WTC11 (cell line): ENCODE data around the gene ATP2B2. TPM values are rescaled to one million over a fixed set of nuclear protein-coding genes. Genes with fewer than 3 reads are reported as not detected.

Experiments
- ATAC-seq: fragments of 200-7000 bp; cut with Tn5 transposase; 2 replicates; pipeline ENCODE4 v1.10.0; 2021; ENCODE audit warnings: mild to moderate bottlenecking, moderate library complexity
- CTCF ChIA-PET: fragments of 300-600 bp; sonication (Branson Sonifier 250); formaldehyde crosslinking; loops from one replicate; lab custom pipeline; 2021; ENCODE audit warnings: antibody characterized with exemption; lab: Charles Lee
- POLR2A ChIA-PET: fragments of 350-600 bp; sonication (Branson Sonifier 250); formaldehyde crosslinking; loops from one replicate; lab custom pipeline; 2021; ENCODE audit warnings: antibody characterized with exemption; lab: Charles Lee
- DNase-seq: peaks from one replicate; pipeline ENCODE4 v3.0.0; 2021; ENCODE audit warnings: low spot score
- H3K27ac Mint-ChIP-seq: 2 replicates; pipeline ENCODE4 v1.8.0; 2021; ENCODE audit warnings: mixed read lengths
- H3K27me3 Mint-ChIP-seq: 2 replicates; pipeline ENCODE4 v1.8.0; 2021; ENCODE audit warnings: low read depth, mild to moderate bottlenecking, moderate library complexity, mixed read lengths
- H3K36me3 Mint-ChIP-seq: 2 replicates; pipeline ENCODE4 v1.8.0; 2021; ENCODE audit warnings: mixed read lengths
- H3K4me1 Mint-ChIP-seq: 2 replicates; pipeline ENCODE4 v1.8.0; 2022; ENCODE audit warnings: mixed read lengths
- H3K4me3 Mint-ChIP-seq: 2 replicates; pipeline ENCODE4 v1.8.0; 2021; ENCODE audit warnings: mild to moderate bottlenecking, moderate library complexity, mixed read lengths
- H3K9me3 Mint-ChIP-seq: 2 replicates; pipeline ENCODE4 v1.8.0; 2021; ENCODE audit warnings: mixed read lengths
- E2F1 ChIP-seq: sonication (generic); formaldehyde crosslinking; IDR thresholded peaks from 2 replicates; pipeline ENCODE4 v1.8.0; 2022; ENCODE audit warnings: mild to moderate bottlenecking, missing genetic modification reagents
- ELF4 ChIP-seq: sonication (generic); formaldehyde crosslinking; IDR thresholded peaks from 2 replicates; pipeline ENCODE4 v1.8.1; 2022; ENCODE audit warnings: low read depth, mild to moderate bottlenecking, moderate library complexity, missing genetic modification reagents
- FOXP1 ChIP-seq: sonication (generic); formaldehyde crosslinking; IDR thresholded peaks from 2 replicates; pipeline ENCODE4 v1.8.0; 2022; ENCODE audit warnings: missing genetic modification reagents, mild to moderate bottlenecking, moderate library complexity, borderline replicate concordance
- HMGA2 ChIP-seq: fragments of 250-450 bp; sonication (Bioruptor Pico); IDR thresholded peaks from 2 replicates; pipeline ENCODE4 v1.4.0; 2021; ENCODE audit warnings: mild to moderate bottlenecking, moderate library complexity
- IRF2 ChIP-seq: sonication (generic); formaldehyde crosslinking; IDR thresholded peaks from 2 replicates; pipeline ENCODE4 v1.8.0; 2022; ENCODE audit warnings: low read depth, missing genetic modification reagents, borderline replicate concordance
- JUN ChIP-seq: sonication (generic); formaldehyde crosslinking; IDR thresholded peaks from 2 replicates; pipeline ENCODE4 v1.8.0; 2023; ENCODE audit warnings: mild to moderate bottlenecking, missing genetic modification reagents
- MYBL2 ChIP-seq: sonication (generic); formaldehyde crosslinking; IDR thresholded peaks from 2 replicates; pipeline ENCODE4 v1.8.1; 2023; ENCODE audit warnings: mild to moderate bottlenecking, moderate library complexity, missing genetic modification reagents
- NR1H2 ChIP-seq: sonication (generic); formaldehyde crosslinking; IDR thresholded peaks from 2 replicates; pipeline ENCODE4 v1.9.0; 2021; ENCODE audit warnings: mild to moderate bottlenecking, moderate library complexity, missing genetic modification reagents
- PREB ChIP-seq: sonication (generic); formaldehyde crosslinking; IDR thresholded peaks from 2 replicates; pipeline ENCODE4 v1.8.1; 2022; ENCODE audit warnings: mild to moderate bottlenecking, missing genetic modification reagents, moderate library complexity, borderline replicate concordance
- PRRX2 ChIP-seq: fragments of 250-450 bp; sonication (Bioruptor Pico); IDR thresholded peaks from 2 replicates; pipeline ENCODE4 v1.8.0; 2021; ENCODE audit warnings: mild to moderate bottlenecking
- SMAD3 ChIP-seq: sonication (generic); formaldehyde crosslinking; IDR thresholded peaks from 2 replicates; pipeline ENCODE4 v1.8.0; 2022; ENCODE audit warnings: missing genetic modification reagents, mild to moderate bottlenecking, borderline replicate concordance
- SP1 ChIP-seq: sonication (generic); formaldehyde crosslinking; conservative IDR thresholded peaks from 2 replicates; pipeline ENCODE4 v1.8.1; 2022; ENCODE audit warnings: missing genetic modification reagents
- TP53 ChIP-seq: sonication (generic); formaldehyde crosslinking; IDR thresholded peaks from 2 replicates; pipeline ENCODE4 v1.8.1; 2023; ENCODE audit warnings: mild to moderate bottlenecking, missing genetic modification reagents
- ZMAT4 ChIP-seq: fragments of 250-450 bp; sonication (Bioruptor Pico); IDR thresholded peaks from 2 replicates; pipeline ENCODE4 v1.9.0; 2021; ENCODE audit warnings: mild to moderate bottlenecking
- ZNF232 ChIP-seq: sonication (generic); formaldehyde crosslinking; IDR thresholded peaks from 2 replicates; pipeline ENCODE4 v1.8.0; 2022; ENCODE audit warnings: mild to moderate bottlenecking, missing genetic modification reagents
- ZNF317 ChIP-seq: sonication (generic); formaldehyde crosslinking; IDR thresholded peaks from 2 replicates; pipeline ENCODE4 v1.8.1; 2023; ENCODE audit warnings: low read depth, mild to moderate bottlenecking, moderate library complexity, missing genetic modification reagents, borderline replicate concordance
- ZNF671 ChIP-seq: fragments of 250-450 bp; sonication (Bioruptor Pico); IDR thresholded peaks from 2 replicates; pipeline ENCODE4 v1.8.0; 2021; ENCODE audit warnings: mild to moderate bottlenecking
- total RNA-seq: library from RNA; stranded (reverse); gene quantifications from 3 replicates; pipeline ENCODE4 v1.2.3, GENCODE V29; 2021
- TF ChIP-seq, protein P1 (sequence below): sonication (generic); formaldehyde crosslinking; IDR thresholded peaks from 2 replicates; pipeline ENCODE4 v1.8.1; 2022; ENCODE audit warnings: low read depth, mild to moderate bottlenecking, moderate library complexity, missing genetic modification reagents, borderline replicate concordance
- TF ChIP-seq, protein P2 (sequence below): sonication (generic); formaldehyde crosslinking; IDR thresholded peaks from 2 replicates; pipeline ENCODE4 v1.8.1; 2023; ENCODE audit warnings: mild to moderate bottlenecking, missing genetic modification reagents, moderate library complexity
- TF ChIP-seq, protein P3 (sequence below): sonication (generic); formaldehyde crosslinking; conservative IDR thresholded peaks from 2 replicates; pipeline ENCODE4 v1.8.1; 2023; ENCODE audit warnings: mild to moderate bottlenecking, low read depth, missing genetic modification reagents, moderate library complexity

Gene ATP2B2
- total RNA-seq, 1 experiment from 2014 or later, result 0.48 TPM

DNA sequence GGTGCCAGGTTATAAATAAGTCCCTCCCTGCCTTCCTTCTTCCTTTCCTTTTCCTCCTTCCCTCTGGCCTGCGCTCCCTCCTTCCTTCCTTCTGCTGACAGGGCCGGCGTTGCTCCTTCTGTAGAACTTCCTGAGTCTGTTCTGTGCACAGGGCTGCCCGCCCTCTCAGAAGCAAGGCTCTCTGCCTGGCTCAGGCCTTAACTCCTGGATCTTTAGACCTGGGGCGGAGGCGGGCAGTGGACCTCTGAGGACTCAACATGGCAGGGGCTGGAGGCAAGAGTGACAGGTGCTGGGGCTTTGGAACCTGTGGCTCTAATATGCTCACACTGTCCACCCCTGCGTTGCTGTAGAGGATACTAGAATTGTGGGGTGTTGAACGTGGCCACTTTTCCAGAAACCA lies 98.0 kb downstream of the ATP2B2 start:
- ATAC-seq, result no peak
- H3K4me1 Mint-ChIP-seq, result no peaks in the 10 kb centered on the region
- TF ChIP-seq PRRX2 (CRISPR knock-in tag), result no peak
- no peak for TF ChIP-seq IRF2 (CRISPR knock-in tag)
- TF ChIP-seq, all 79 proteins: peak for 0
- Mint-ChIP-seq H3K36me3 (no peaks in the 10 kb centered on the region), H3K27ac (no peak overlapping the region; the same call in 1 of the 2 replicates), H3K27me3 (no peaks in the 10 kb centered on the region), H3K9me3 (no peaks in the 10 kb centered on the region), H3K4me3 (no peak overlapping the region)
- CTCF ChIA-PET, result no interaction called here
- POLR2A ChIA-PET, result no interaction called here
- no peak for DNase-seq

DNA sequence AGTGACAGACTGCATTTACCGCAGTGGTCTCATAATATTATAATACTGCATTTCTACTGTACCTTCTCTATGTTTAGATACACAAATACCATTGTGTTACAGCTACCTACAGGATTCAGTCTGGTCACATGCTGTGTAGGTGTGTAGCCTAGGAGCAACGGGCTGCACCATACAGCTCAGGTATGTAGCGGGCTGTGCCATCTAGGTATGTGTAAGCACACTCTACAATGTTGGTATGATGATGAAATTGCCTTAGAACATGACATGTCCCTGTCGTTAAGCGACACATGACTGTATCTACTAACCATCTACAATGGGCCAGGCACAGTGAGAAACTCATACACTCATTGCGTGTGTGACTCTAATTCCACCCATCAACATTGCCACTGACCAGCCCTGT lies 99.0 kb downstream of the ATP2B2 start:
- CTCF ChIA-PET, result no interaction called here
- ATAC-seq (no peak), DNase-seq (no peak)
- Mint-ChIP-seq H3K27ac (no peak overlapping the region), H3K27me3 (no peaks in the 10 kb centered on the region), H3K4me3 (no peak overlapping the region), H3K36me3 (no peaks in the 10 kb centered on the region), H3K4me1 (no peaks in the 10 kb centered on the region), H3K9me3 (no peaks in the 10 kb centered on the region)
- POLR2A ChIA-PET, result no interaction called here
- TF ChIP-seq E2F1, result no peak

GRCh38 chr3:10405816-10406215 lies 99.6 kb downstream of the ATP2B2 start:
- no peak overlapping the region for H3K27ac Mint-ChIP-seq
- no peak overlapping the region for H3K4me3 Mint-ChIP-seq
- ChIA-PET POLR2A (no interaction called here), CTCF (no interaction called here)
- no peaks in the 10 kb centered on the region for H3K27me3 Mint-ChIP-seq
- TF ChIP-seq, protein P1, sequence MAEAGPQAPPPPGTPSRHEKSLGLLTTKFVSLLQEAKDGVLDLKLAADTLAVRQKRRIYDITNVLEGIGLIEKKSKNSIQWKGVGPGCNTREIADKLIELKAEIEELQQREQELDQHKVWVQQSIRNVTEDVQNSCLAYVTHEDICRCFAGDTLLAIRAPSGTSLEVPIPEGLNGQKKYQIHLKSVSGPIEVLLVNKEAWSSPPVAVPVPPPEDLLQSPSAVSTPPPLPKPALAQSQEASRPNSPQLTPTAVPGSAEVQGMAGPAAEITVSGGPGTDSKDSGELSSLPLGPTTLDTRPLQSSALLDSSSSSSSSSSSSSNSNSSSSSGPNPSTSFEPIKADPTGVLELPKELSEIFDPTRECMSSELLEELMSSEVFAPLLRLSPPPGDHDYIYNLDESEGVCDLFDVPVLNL (CRISPR knock-in tag), result no peak
- TF ChIP-seq, protein P2, sequence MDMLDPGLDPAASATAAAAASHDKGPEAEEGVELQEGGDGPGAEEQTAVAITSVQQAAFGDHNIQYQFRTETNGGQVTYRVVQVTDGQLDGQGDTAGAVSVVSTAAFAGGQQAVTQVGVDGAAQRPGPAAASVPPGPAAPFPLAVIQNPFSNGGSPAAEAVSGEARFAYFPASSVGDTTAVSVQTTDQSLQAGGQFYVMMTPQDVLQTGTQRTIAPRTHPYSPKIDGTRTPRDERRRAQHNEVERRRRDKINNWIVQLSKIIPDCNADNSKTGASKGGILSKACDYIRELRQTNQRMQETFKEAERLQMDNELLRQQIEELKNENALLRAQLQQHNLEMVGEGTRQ (CRISPR knock-in tag), result no peak
- TF ChIP-seq SMAD3 (CRISPR knock-in tag) (no peak), ZMAT4 (CRISPR knock-in tag) (no peak), NR1H2 (CRISPR knock-in tag) (no peak), ZNF671 (CRISPR knock-in tag) (no peak), IRF2 (CRISPR knock-in tag) (no peak), JUN (CRISPR knock-in tag) (no peak), FOXP1 (CRISPR knock-in tag) (no peak), TP53 (CRISPR knock-in tag) (no peak), HMGA2 (CRISPR knock-in tag) (no peak), MYBL2 (CRISPR knock-in tag) (no peak), PRRX2 (CRISPR knock-in tag) (no peak), PREB (CRISPR knock-in tag) (no peak), ZNF232 (CRISPR knock-in tag) (no peak), ELF4 (CRISPR knock-in tag) (no peak), ZNF317 (no peak), SP1 (CRISPR knock-in tag) (no peak)
- TF ChIP-seq, protein P3, sequence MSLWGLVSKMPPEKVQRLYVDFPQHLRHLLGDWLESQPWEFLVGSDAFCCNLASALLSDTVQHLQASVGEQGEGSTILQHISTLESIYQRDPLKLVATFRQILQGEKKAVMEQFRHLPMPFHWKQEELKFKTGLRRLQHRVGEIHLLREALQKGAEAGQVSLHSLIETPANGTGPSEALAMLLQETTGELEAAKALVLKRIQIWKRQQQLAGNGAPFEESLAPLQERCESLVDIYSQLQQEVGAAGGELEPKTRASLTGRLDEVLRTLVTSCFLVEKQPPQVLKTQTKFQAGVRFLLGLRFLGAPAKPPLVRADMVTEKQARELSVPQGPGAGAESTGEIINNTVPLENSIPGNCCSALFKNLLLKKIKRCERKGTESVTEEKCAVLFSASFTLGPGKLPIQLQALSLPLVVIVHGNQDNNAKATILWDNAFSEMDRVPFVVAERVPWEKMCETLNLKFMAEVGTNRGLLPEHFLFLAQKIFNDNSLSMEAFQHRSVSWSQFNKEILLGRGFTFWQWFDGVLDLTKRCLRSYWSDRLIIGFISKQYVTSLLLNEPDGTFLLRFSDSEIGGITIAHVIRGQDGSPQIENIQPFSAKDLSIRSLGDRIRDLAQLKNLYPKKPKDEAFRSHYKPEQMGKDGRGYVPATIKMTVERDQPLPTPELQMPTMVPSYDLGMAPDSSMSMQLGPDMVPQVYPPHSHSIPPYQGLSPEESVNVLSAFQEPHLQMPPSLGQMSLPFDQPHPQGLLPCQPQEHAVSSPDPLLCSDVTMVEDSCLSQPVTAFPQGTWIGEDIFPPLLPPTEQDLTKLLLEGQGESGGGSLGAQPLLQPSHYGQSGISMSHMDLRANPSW (CRISPR knock-in tag), result no peak
- ATAC-seq, result no peak
- no peaks in the 10 kb centered on the region for H3K36me3 Mint-ChIP-seq
- no peak for DNase-seq
- H3K9me3 Mint-ChIP-seq, result no peaks in the 10 kb centered on the region
- H3K4me1 Mint-ChIP-seq, result no peaks in the 10 kb centered on the region
